Naive B cell (primary cell): ENCODE data around the gene LETM1. TPM values are rescaled to one million over a fixed set of nuclear protein-coding genes. Genes with fewer than 3 reads are reported as not detected.

Source experiments
- ATAC-seq, 2 donors: fragments of 150-1000 bp; cut with Tn5 transposase; 2 replicates each; pipeline ENCODE4 v1.10.0; 2021; ENCODE audit warnings: low read depth in 2 of 2, mild to moderate bottlenecking in 2 of 2, moderate library complexity in 2 of 2
- DNase-seq: peaks from one replicate; pipeline ENCODE4 v3.0.0; 2022
- H3K27ac Mint-ChIP-seq, 6 donors: one replicate each; pipeline ENCODE4 v1.8.0; 2020 to 2022; ENCODE audit warnings: mild to moderate bottlenecking in 6 of 6, mixed read lengths in 6 of 6, moderate library complexity in 5 of 6, inconsistent platforms in 2 of 6
- H3K27me3 Mint-ChIP-seq, 3 donors: one replicate each; pipeline ENCODE4 v1.8.0; 2021 to 2022; ENCODE audit warnings: mixed read lengths in 3 of 3, mild to moderate bottlenecking in 1 of 3
- H3K36me3 Mint-ChIP-seq, 2 donors: one replicate each; pipeline ENCODE4 v1.8.0; 2020 to 2022; ENCODE audit warnings: mixed read lengths in 2 of 2, inconsistent platforms in 1 of 2, mild to moderate bottlenecking in 1 of 2
- H3K4me1 Mint-ChIP-seq, 3 donors: one replicate each; pipeline ENCODE4 v1.8.0; 2020 to 2022; ENCODE audit warnings: mixed read lengths in 3 of 3, inconsistent platforms in 1 of 3, mild to moderate bottlenecking in 1 of 3, moderate library complexity in 1 of 3
- H3K4me3 Mint-ChIP-seq, 8 donors: one replicate each; pipeline ENCODE4 v1.8.0; 2020 to 2022; ENCODE audit warnings: mild to moderate bottlenecking in 8 of 8, mixed read lengths in 8 of 8, moderate library complexity in 8 of 8, inconsistent platforms in 2 of 8
- H3K9me3 Mint-ChIP-seq, 7 donors: one replicate each; pipeline ENCODE4 v1.8.0; 2020 to 2022; ENCODE audit warnings: mixed read lengths in 7 of 7, mild to moderate bottlenecking in 5 of 7, inconsistent platforms in 2 of 7, moderate library complexity in 1 of 7
- polyA plus RNA-seq, 6 donors: library from polyadenylated mRNA; unstranded; fragments of 300-500 nt; fragmentation: Illumina TruSeq; gene quantifications; one replicate each; pipeline ENCODE4 v1.2.3, GENCODE V29; 2021; ENCODE audit warnings: low read depth in 6 of 6

The LETM1 gene
- polyA plus RNA-seq, 6 donors from 2014 or later: 2.9 to 15.1 (median 10.8) TPM

- no peaks in the 10 kb centered on the region for H3K9me3 Mint-ChIP-seq
- H3K27me3 Mint-ChIP-seq: peaks cover 0 to 39% (median 24%) of the 10 kb centered on the region in 3 donors
These were observed 92.3 kb downstream of the LETM1 start for GRCh38 chr4:1763550-1764080.

GRCh38 chr4:1763070-1763549 is 92.8 kb downstream of the LETM1 start:
- DNase-seq (no peak), ATAC-seq (no peak)
- Mint-ChIP-seq H3K4me1 (peaks cover 10 to 21% (median 11%) of the 10 kb centered on the region in 3 donors), H3K27me3 (peaks cover 0 to 34% (median 19%) of the 10 kb centered on the region in 3 donors), H3K27ac (no peak overlapping the region), H3K4me3 (peak overlapping the region in 1 of 8 donors; percentile 5), H3K36me3 (no peaks in the 10 kb centered on the region), H3K9me3 (no peaks in the 10 kb centered on the region)

More at GRCh38 chr4:1763550-1764080, 92.3 kb downstream of the LETM1 start:
- H3K36me3 Mint-ChIP-seq: no peaks in the 10 kb centered on the region
- peaks cover 13 to 26% (median 14%) of the 10 kb centered on the region in 3 donors for H3K4me1 Mint-ChIP-seq
- peak; percentile 17 to 22 for ATAC-seq
- H3K4me3 Mint-ChIP-seq: peak overlapping the region in 1 of 8 donors; percentile 35
- H3K27ac Mint-ChIP-seq: no peak overlapping the region
- DNase-seq: no peak

- H3K36me3 Mint-ChIP-seq: no peaks in the 10 kb centered on the region
- H3K4me3 Mint-ChIP-seq: no peak overlapping the region
- peaks cover 7 to 17% (median 8%) of the 10 kb centered on the region in 3 donors for H3K4me1 Mint-ChIP-seq
- peaks cover 0 to 34% (median 18%) of the 10 kb centered on the region in 3 donors for H3K27me3 Mint-ChIP-seq
- DNase-seq (no peak), ATAC-seq (no peak)
- H3K9me3 Mint-ChIP-seq: no peaks in the 10 kb centered on the region
- H3K27ac Mint-ChIP-seq: peak overlapping the region in 1 of 6 donors; percentile 42
These were observed 93.5 kb downstream of the LETM1 start for GRCh38 chr4:1762264-1763010.

Other genes with a start within 250 kb of the LETM1 start
- 1 to 10 TPM; 1.5 to 2.9 (median 2.4) TPM for gene FAM53A, start 171.8 kb downstream of the LETM1 start, polyA plus RNA-seq
- 10 to 100 TPM; 32.7 to 50.5 (median 43.4) TPM for gene SLBP, start 143.8 kb downstream of the LETM1 start, polyA plus RNA-seq
- 10 to 100 TPM; 29.6 to 43.7 (median 34.7) TPM for gene TMEM129, start 134.8 kb downstream of the LETM1 start, polyA plus RNA-seq
- 10 to 100 TPM; 15.0 to 21.0 (median 17.2) TPM for gene TACC3, start 134.6 kb downstream of the LETM1 start, polyA plus RNA-seq
- gene FGFR3, start 62.9 kb downstream of the LETM1 start, polyA plus RNA-seq: under 1 TPM in 1 of 6 donors, not detected in 5; 0.07 TPM
- gene NSD2, start 15.2 kb upstream of the LETM1 start, polyA plus RNA-seq: 10 to 100 TPM in 1 of 6 donors, 1 to 10 TPM in 5; 2.0 to 15.7 (median 5.3) TPM
- gene NELFA, start 152.8 kb upstream of the LETM1 start, polyA plus RNA-seq: 10 to 100 TPM; 11.0 to 42.3 (median 25.4) TPM
- gene NAT8L, start 203.2 kb upstream of the LETM1 start, polyA plus RNA-seq: not detected